NCI-H526 treated with DMSO at 0.1 percent for 48 hours (cell line): ENCODE measurements around the gene BBIP1.
A peak's percentile ranks its signal among the peaks of the same experiment; 100 is the strongest.

Source experiments
- DNase-seq: peaks from one replicate; lab custom pipeline; 2025; lab: John Stamatoyannopoulos, UW

BBIP1 gene

GRCh38 chr10:110861930-110862649, 56.9 kb downstream of the BBIP1 start:
- no peak for DNase-seq

DNA sequence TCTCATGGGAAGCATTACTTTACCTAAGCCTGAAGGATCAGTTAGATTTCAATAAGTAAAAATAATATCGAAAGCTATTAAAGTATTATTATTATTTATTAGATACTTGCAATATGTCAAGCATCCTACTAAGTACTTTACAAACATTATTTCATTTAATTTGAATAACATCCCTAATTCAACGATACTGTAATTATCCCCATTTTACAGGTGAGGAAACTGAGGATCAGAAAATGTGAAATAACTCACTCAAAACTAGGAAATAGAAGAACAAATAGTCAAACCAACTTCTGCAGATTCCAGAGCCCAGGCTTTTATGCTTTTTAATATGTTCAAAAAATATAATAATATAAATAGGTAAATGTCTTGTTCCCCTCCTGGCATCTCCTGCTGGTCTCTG, 57.5 kb downstream of the BBIP1 start:
- DNase-seq: no peak

- DNase-seq: no peak
Observed at GRCh38 chr10:110860576-110861241, 58.3 kb downstream of the BBIP1 start.

DNA sequence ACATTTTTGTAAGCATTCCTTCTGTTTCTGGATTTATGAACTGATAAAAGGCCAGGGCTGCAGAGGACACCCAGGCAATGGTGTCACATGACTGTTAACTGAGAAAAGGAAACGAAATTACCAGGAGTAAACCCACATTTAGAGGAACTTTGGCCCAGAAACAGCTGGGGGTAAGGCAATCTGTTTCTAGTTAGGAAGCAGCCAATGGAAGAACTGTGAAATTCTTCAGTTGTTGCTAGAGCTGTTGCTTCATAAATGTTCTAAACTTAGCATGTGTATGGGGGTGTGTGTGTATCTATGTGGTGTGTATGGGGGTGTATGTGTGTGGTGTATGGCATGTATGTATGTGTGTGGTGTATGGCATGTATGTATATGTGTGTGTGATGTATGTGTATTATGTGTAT, 59.0 kb downstream of the BBIP1 start:
- DNase-seq: no peak

GRCh38 chr10:110859206-110859972, 59.6 kb downstream of the BBIP1 start:
- no peak for DNase-seq

- DNase-seq: no peak
Observed at GRCh38 chr10:110858297-110858934, 60.6 kb downstream of the BBIP1 start.

- DNase-seq: peak; percentile 49
Observed at GRCh38 chr10:110857265-110858171, 61.5 kb downstream of the BBIP1 start.

DNA sequence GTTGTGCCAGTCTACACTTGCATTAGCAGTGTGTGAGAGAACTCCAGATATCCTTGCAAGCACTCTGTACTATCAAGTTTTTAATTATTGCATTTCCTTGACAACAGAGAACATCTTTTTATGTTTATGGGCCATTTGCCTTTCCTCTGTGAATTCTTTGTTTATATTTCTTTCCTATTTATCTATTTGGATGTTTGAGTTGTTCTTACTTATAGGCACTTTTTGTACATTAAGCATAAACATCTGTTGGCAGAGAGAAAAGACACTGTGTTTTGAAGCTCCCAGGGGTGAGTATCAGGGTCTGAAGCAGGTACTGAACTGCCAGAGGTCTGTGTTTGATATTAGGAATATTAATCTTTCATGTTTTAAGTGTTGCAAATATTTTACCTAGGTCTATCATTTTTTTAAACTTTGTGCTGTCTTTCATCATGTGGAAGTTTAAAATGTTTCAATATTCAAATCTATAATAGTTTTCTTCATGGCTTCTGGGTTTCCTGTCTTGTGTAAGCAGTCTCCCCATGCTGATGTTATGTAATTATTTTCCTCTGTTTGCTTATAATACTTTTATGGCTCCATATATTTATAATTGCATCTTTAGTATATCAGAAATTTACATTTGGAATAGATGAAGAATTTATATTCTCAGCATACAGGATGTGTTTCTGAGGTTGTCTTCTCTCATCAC, 64.9 kb downstream of the BBIP1 start:
- DNase-seq: no peak

- DNase-seq: no peak
Observed at GRCh38 chr10:110852947-110853346, 66.0 kb downstream of the BBIP1 start.

DNA sequence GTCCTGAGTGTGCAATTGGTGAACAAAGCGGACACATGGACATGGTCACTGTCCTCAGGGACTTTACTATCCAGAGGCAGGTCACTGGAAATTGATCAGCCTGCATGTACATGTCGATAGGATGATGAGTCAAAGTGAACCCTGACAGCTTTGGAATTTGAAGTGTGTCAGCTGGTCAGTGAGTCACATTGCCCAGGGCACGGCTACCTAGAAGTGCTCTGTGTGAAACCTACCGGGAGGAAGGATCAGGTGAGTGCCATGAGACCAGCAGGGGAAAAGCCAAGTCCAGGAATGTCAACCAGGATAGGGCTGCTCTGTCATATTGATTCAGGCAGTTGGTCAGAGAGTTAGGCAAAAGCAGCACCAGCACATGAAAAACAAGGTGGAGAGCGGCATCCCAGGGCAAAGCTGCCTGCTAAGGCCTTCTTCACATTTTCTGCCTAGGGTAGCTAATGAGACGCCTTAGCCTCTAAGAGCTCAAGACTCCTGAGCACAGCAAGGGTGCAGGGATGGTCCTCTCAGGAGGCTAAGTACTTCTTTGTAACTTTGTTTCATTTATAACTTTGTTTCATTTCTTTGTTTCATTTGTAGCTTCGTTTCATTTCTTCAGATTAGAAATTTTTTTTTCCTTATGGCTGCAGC, 66.6 kb downstream of the BBIP1 start:
- DNase-seq: no peak

- no peak for DNase-seq
Observed at GRCh38 chr10:110851020-110851612, 67.9 kb downstream of the BBIP1 start.

DNA sequence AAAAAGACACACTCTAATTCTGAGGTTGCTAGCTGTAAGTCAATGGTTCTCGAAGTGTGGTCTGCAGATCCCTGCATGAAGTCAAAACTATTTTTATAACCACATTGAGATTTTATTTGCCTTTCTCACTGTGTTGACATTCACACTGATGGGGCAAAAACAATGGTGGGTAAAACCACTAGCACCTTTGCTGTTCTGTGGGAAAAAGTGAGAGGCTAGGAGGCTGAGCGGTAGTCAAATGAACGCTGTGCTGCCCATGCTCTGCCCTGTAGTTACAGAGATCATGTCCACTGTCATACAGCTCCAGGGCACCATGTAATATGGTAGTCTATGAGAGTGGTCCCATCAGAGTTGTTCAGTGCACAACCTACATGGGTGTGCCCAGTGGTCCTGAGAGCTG, 68.9 kb downstream of the BBIP1 start:
- DNase-seq: no peak
